Measurements from ENCODE around the gene FRAT1. TPM values are rescaled to one million over a fixed set of nuclear protein-coding genes. Genes with fewer than 3 reads are reported as not detected.

FRAT1 gene
- total and polyA plus RNA-seq, 2 of the 13 experiments (the other 11 are each of a cell fraction or from before 2014, with no cell fraction given), result 1.7 to 2.3 TPM

- TF ChIP-seq FOXO1 (CRISPR knock-in tag; IDR thresholded peaks at IDR 0.05), result peak; percentile 63
- 0 out of 2 replicates have a peak, but pooled peaks have one; percentile 32 for TF ChIP-seq ZSCAN20 (CRISPR knock-in tag; IDR thresholded peaks at IDR 0.05; ENCODE audit: borderline replicate concordance)
- peak; percentile 44 for TF ChIP-seq GFI1 (CRISPR knock-in tag; IDR thresholded peaks at IDR 0.05; ENCODE audit: borderline replicate concordance)
- no peak for TF ChIP-seq CHD4 (IDR thresholded peaks at IDR 0.05; ENCODE audit: borderline replicate concordance, low read length)
- peak; percentile 51; the same call in 1 of the 2 replicates for TF ChIP-seq ZNF318 (CRISPR knock-in tag; IDR thresholded peaks at IDR 0.05)
- peak; percentile 97 for TF ChIP-seq SAP130 (CRISPR knock-in tag; IDR thresholded peaks at IDR 0.05; ENCODE audit: low read depth)
- TF ChIP-seq JUN (CRISPR knock-in tag; IDR thresholded peaks at IDR 0.05), result peak; percentile 48
- peak; percentile 82; the same call in 1 of the 2 replicates for TF ChIP-seq ZNF343 (CRISPR knock-in tag; IDR thresholded peaks at IDR 0.05)
- TF ChIP-seq SOX13 (IDR thresholded peaks at IDR 0.05), result no peak
- TF ChIP-seq SOX13 (CRISPR knock-in tag; conservative IDR thresholded peaks at IDR 0.05 in 1 of 2, IDR thresholded peaks at IDR 0.05 in 1 of 2), result peak in 1 of 2 experiments; percentile 79; a peak in 2 of 4 replicates
- peak; percentile 76; the same call in 1 of the 2 replicates for TF ChIP-seq ZMAT3 (CRISPR knock-in tag; conservative IDR thresholded peaks at IDR 0.05)
- peak; percentile 82; the same call in 1 of the 2 replicates for TF ChIP-seq MYC (CRISPR knock-in tag; IDR thresholded peaks at IDR 0.05; ENCODE audit: borderline replicate concordance)
- TF ChIP-seq ZNF589 (CRISPR knock-in tag; conservative IDR thresholded peaks at IDR 0.05), result 0 out of 2 replicates have a peak, but pooled peaks have one; percentile 17
- TF ChIP-seq ATF1 (CRISPR knock-in tag; IDR thresholded peaks at IDR 0.05), result no peak
- TF ChIP-seq ZBTB7B (CRISPR knock-in tag; IDR thresholded peaks at IDR 0.05), result peak; percentile 49; the same call in 1 of the 2 replicates
- TF ChIP-seq ZNF883 (CRISPR knock-in tag; IDR thresholded peaks at IDR 0.05; ENCODE audit: not compliant biosample characterization), result peak; percentile 63
- TF ChIP-seq ZNF510 (CRISPR knock-in tag; IDR thresholded peaks at IDR 0.05; ENCODE audit: low read depth), result peak; percentile 56; the same call in 1 of the 2 replicates
- peak; percentile 62; the same call in 1 of the 2 replicates for TF ChIP-seq TBX3 (IDR thresholded peaks at IDR 0.05; ENCODE audit: borderline replicate concordance)
- TF ChIP-seq HNRNPH1 (optimal IDR thresholded peaks at IDR 0.05; ENCODE audit: low read depth, low read length), result no peak
- peak; percentile 30; the same call in 1 of the 2 replicates for TF ChIP-seq SIX1 (CRISPR knock-in tag; IDR thresholded peaks at IDR 0.05; ENCODE audit: borderline replicate concordance)
Measured at GRCh38 chr10:97334370-97335175, 15.5 kb downstream of the FRAT1 start, which contains the start of gene FRAT2 (continued).

Data from HepG2 (cell line).